IPS DF 4.7 (cell line): ENCODE data around the gene TMX4.
"Not testable (repeated sequence)": the region's sequence is repeated elsewhere in the genome, so short reads cannot be mapped to it uniquely, and the experiment has no call there.

Source experiments
- DNase-seq: peaks from one replicate; pipeline ENCODE4 v3.0.0-alpha.2; 2013; ENCODE audit warnings: low spot score; ENCODE audit errors: extremely low read depth

The TMX4 gene, protein sequence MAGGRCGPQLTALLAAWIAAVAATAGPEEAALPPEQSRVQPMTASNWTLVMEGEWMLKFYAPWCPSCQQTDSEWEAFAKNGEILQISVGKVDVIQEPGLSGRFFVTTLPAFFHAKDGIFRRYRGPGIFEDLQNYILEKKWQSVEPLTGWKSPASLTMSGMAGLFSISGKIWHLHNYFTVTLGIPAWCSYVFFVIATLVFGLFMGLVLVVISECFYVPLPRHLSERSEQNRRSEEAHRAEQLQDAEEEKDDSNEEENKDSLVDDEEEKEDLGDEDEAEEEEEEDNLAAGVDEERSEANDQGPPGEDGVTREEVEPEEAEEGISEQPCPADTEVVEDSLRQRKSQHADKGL

DNA sequence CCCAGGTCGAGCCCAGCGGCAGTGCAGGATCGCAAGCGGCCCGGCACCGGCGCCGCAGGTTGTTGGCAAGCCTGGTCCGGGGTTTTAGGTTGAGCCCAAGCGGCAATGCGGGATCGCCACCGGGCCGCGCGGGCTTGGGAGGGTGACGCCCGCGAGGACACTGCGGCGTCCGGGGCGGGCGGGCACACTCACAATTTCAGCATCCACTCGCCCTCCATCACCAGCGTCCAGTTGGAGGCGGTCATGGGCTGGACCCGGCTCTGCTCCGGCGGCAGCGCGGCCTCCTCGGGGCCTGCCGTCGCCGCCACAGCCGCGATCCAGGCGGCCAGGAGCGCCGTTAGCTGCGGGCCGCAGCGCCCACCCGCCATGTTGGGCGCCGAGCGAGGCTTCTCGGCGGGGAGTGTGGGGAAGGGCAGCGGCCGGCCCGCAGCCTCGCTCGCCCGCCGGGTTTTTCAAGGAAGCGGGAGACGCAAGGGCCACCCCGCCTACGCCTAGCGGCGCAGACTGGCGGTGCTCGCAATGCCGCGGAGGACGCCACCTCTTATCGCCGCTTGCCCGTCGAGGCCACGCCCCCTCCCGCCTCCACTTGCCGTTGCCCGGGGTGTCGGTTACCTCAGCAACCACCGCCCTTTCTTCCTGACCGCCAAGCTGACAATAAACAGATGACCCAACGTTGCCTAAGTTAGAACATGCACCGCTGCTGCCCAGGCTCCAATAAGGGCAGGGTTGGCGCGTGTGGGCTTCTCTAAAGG is at the start of gene TMX4:
TMX4 (minus strand) TSS at position 516 of the 752 bp plus-strand sequence; CDS start at position 368, 148 bp downstream.
- DNase-seq, result no peak

GRCh38 chr20:8067082-8067481 is 47.5 kb upstream of the TMX4 start:
- DNase-seq, result no peak

DNA sequence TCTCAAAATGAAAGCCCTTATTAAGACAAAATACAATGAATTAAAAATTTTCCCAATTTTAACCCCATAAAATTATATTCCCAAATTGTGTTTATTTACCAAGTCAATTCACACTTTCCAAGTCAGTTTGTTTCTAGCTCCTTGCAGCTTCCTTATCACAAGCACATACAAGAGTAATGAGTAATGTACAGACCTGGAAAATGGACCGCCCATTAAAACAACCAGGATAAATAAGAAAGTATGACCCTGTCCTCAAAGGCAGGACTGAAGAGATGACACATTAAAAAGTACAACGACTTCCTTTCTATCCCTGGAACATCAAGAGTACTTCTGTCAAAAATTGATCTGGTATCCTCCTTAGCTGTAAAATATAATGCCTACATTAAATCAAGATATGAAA is 47.1 kb upstream of the TMX4 start:
- no peak for DNase-seq

DNA sequence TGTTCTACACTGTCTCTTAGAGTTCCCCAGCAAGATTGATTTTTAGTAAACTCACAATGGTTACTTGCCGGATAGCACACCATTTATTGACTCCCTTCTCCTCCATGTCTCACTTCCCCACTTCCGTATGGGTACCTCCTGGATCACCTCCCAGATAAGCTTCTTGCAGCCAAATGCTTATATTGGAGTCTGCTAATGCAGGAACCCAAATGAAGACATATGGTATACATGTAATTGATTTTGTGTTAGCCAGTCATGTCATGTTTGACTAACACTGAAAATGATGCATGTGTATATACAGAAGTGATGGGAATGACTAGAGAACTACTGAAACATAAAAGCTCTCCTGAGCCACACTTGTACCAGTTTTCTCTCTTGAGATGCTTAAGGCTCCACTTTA is 46.1 kb upstream of the TMX4 start:
- no peak for DNase-seq

DNA sequence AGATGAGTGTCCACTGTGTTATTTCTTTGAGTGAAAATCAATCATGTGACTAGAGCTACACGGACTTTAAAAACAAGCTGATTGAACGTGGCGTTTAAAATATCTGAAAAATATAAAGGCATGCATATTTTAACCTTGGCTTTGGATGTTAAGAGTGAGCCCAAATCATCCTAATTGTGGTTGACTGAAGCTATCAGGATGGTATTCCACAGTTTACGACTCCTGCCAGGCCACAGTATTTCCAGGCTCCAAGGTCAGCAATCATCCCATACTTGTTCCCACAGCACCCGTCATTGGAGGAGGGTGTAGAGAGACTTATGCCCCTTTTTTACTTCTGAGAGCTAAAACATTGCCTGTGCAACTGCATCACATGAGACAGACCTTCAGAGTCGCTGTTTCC is 43.2 kb upstream of the TMX4 start:
- DNase-seq, result no peak

DNA sequence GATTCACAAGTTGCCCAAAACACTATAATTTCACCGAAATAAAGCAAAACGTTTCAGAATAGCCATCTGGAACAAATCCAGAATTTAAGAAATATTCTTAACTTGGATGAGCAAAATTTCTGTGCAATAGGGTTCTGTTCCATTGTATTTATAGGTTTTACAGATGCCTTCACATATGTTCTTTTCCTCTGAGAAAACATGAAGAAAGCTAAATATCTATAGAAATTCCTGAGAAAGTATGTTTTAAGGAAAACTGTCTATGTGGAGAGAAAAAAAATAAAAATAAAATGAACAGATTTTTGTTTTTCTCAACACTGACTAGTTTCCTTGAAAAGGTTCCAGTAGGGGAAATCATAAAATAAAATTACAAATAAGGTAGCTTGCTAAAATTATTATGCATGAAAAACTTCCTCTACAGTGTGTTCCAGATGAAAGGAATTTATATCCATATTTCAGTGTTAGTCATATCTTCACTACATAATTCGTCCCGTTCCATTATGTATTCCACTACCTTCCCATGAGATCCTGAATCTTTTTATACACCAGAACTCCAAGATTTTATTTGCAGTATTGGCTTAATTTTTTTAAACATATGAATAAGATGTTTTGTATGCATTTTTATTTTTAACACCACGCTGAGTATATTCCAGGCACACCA is 42.4 kb upstream of the TMX4 start:
- no peak for DNase-seq

DNA sequence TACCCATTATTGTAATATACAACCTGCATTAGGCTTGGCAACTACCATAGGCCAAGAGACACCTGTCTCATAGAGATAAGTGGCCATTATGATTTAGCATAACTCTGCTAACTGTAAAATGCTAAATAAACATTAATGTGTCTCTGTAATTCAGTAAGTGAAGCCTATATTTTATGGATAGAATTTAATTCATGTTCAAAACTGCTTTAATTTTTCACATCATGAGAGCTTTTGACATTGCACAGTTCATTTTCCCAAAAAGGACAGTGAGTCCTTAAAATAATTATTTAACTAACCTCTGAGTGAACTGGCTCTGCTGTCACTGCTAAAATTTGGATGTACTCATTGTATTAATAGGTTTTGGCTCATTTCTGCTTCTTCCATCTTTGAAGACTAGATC is 41.4 kb upstream of the TMX4 start:
- DNase-seq, result no peak

DNA sequence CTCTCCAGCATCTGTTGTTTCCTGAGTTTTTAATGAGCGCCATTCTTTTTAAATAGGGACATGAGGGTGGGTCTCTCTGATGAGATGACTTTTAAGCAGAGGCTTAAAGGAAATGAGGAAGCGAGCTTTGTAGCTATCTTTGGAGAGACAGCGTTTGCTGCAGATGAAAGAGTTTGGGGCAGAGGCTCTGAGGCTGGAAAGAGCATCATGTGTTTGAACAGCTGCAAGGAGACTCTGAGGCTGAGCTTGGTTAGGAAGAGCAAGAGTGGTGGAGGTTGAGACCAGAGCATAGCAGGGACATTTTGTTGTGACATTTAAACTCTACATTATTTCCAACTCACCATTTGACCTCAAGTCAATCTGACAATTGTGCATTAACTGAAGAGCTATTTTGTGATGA is 38.3 kb upstream of the TMX4 start:
- DNase-seq, result no peak

- DNase-seq, result no peak
Measured at GRCh38 chr20:8055096-8055495, 35.5 kb upstream of the TMX4 start.

GRCh38 chr20:8050157-8050837 is 30.7 kb upstream of the TMX4 start:
- no peak for DNase-seq

GRCh38 chr20:8049310-8049709 is 29.7 kb upstream of the TMX4 start:
- no peak for DNase-seq

- no peak for DNase-seq
Measured at GRCh38 chr20:8045946-8046345, 26.4 kb upstream of the TMX4 start.

- no peak for DNase-seq
Measured at GRCh38 chr20:8043687-8044282, 24.2 kb upstream of the TMX4 start.

DNA sequence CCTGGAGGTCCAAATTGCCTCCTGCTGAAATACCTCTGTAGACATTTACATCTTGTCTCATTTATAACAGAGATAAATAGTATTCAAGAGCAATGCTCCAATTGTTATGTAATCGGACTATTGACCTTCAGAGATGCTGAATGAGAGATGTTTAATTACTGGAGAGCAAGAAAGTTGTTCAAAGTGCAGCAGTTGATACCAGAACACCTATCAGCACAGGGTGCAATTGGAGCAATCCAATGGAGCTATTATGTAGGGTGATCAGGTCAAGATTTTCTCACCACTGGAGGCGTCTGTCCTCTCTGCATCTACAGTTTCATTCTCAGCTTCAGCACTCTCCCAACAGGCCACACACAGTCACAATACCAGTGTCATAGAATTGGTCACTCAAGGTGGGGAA is 19.5 kb upstream of the TMX4 start:
- DNase-seq, result no peak

GRCh38 chr20:8036771-8037170 is 17.2 kb upstream of the TMX4 start:
- no peak for DNase-seq

- no peak for DNase-seq
Measured at GRCh38 chr20:8033151-8033841, 13.7 kb upstream of the TMX4 start.

- no peak for DNase-seq
Measured at GRCh38 chr20:8032499-8032898, 12.9 kb upstream of the TMX4 start.

DNA sequence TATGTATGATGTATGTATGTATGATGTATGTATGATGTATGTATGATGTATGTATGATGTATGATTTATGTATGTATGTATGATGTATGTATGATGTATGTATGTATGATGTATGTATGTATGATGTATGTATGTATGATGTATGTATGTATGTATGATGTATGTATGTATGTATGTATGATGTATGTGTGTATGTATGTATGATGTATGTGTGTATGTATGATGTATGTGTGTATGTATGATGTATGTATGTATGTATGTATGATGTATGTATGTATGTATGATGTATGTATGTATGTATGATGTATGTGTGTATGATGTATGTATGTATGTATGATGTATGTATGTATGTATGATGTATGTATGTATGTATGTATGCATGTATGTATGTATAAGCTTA is 12.0 kb upstream of the TMX4 start:
- DNase-seq, result not testable (repeated sequence)

- DNase-seq, result no peak
Measured at GRCh38 chr20:8021541-8022269, 2.1 kb upstream of the TMX4 start.
